Naive thymus-derived CD8-positive, alpha-beta T cell (primary cell): ENCODE results near the gene UFC1. TPM values are rescaled to one million over a fixed set of nuclear protein-coding genes. Genes with fewer than 3 reads are reported as not detected.

Experiments
- ATAC-seq, 2 donors: fragments of 150-1000 bp; cut with Tn5 transposase in 1 of 2; sonication (Bioruptor Pico), chemical (Tn5 transposase) in 1 of 2; 1 replicate in 1 of 2; 2 replicates in 1 of 2; pipeline ENCODE4 v1.10.0; 2021; ENCODE audit warnings: mild to moderate bottlenecking in 2 of 2, moderate library complexity in 2 of 2
- POLR2A ChIA-PET: fragments of 350-600 bp; sonication (Branson Sonifier 250); formaldehyde crosslinking; loops from one replicate; lab custom pipeline; 2021; ENCODE audit warnings: antibody characterized with exemption; lab: Charles Lee
- DNase-seq, 10 donors: peaks; one replicate each; pipeline versions ENCODE4 v3.0.0 to v3.0.0-alpha.2; 2020 to 2022
- H3K27ac Mint-ChIP-seq, 10 donors: one replicate each; pipeline ENCODE4 v1.8.0; 2020 to 2022; ENCODE audit warnings: mild to moderate bottlenecking in 10 of 10, mixed read lengths in 10 of 10, moderate library complexity in 4 of 10, inconsistent platforms in 1 of 10
- H3K27me3 Mint-ChIP-seq, 5 donors: one replicate each; pipeline ENCODE4 v1.8.0; 2021 to 2022; ENCODE audit warnings: mixed read lengths in 5 of 5
- H3K36me3 Mint-ChIP-seq, 3 donors: one replicate each; pipeline ENCODE4 v1.8.0; 2020 to 2022; ENCODE audit warnings: mixed read lengths in 3 of 3, mild to moderate bottlenecking in 2 of 3, inconsistent platforms in 1 of 3
- H3K4me1 Mint-ChIP-seq, 4 donors: one replicate each; pipeline ENCODE4 v1.8.0; 2021 to 2022; ENCODE audit warnings: mixed read lengths in 4 of 4
- H3K4me3 Mint-ChIP-seq, 10 donors: one replicate each; pipeline ENCODE4 v1.8.0; 2020 to 2022; ENCODE audit warnings: mild to moderate bottlenecking in 10 of 10, mixed read lengths in 10 of 10, moderate library complexity in 6 of 10, inconsistent platforms in 1 of 10
- H3K9me3 Mint-ChIP-seq, 9 donors: one replicate each; pipeline ENCODE4 v1.8.0; 2020 to 2022; ENCODE audit warnings: mixed read lengths in 9 of 9, mild to moderate bottlenecking in 3 of 9, inconsistent platforms in 1 of 9, moderate library complexity in 1 of 9
- polyA plus RNA-seq, 3 donors: library from polyadenylated mRNA; unstranded; fragments of 300-500 nt; fragmentation: Illumina TruSeq; gene quantifications; one replicate each; pipeline ENCODE4 v1.2.3, GENCODE V29; 2021
- total RNA-seq, 8 experiments: library from RNA in 2 of 8; stranded (reverse) in 2 of 8; gene quantifications; one replicate each; pipeline ENCODE4 v1.2.3 and lab custom pipeline; 2021 to 2026

UFC1 gene
- total and polyA plus RNA-seq, 5 experiments from 2014 or later = 116 to 158 (median 148) TPM

- ATAC-seq = no peak
- Mint-ChIP-seq H3K4me1 (peaks cover 32 to 73% (median 54%) of the 10 kb centered on the region in 4 donors), H3K36me3 (peaks cover 0 to 65% (median 11%) of the 10 kb centered on the region in 3 donors), H3K4me3 (no peak overlapping the region), H3K27ac (peak overlapping the region in 9 of 10 donors; percentile 10 to 93 (median 76)), H3K27me3 (no peaks in the 10 kb centered on the region), H3K9me3 (no peaks in the 10 kb centered on the region)
- no peak for DNase-seq
- POLR2A ChIA-PET = interaction anchor here (0.9 to 1.6 kb wide), 3 partner anchors 12 to 29 kb away, joined by 4 to 5 read pairs (median 4); partner anchors contain the start of gene NDUFS2
Observed at GRCh38 chr1:161172776-161173376, 19.1 kb downstream of the UFC1 start.

DNA sequence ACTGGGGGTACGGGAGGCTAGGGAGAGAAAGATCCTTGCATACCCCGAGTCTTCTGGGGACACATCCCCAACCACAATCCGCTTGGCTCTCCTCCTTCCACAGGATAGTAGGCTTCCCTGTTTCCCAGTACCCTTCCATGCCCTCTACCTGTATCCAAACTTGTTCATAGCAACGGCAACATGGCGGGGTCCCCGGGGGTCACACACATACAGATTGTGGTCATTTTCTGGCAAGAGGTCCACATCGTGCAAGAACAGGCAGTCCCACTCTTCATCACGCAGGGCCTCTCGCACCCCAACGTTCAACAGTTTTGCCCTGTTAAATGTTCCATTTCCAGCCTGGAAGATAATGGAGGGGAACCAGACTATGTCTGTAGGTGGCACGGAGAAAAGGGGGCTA is 19.9 kb downstream of the UFC1 start:
- H3K4me1 Mint-ChIP-seq = peaks cover 33 to 71% (median 54%) of the 10 kb centered on the region in 4 donors
- DNase-seq (no peak), ATAC-seq (no peak)
- peaks cover 0 to 65% (median 11%) of the 10 kb centered on the region in 3 donors for H3K36me3 Mint-ChIP-seq
- no peaks in the 10 kb centered on the region for H3K9me3 Mint-ChIP-seq
- H3K4me3 Mint-ChIP-seq = peak overlapping the region in 1 of 10 donors; percentile 34
- peak overlapping the region in 3 of 10 donors; percentile 3 to 62 (median 27) for H3K27ac Mint-ChIP-seq
- POLR2A ChIA-PET = interaction anchor here (1.5 to 1.6 kb wide), 2 partner anchors 12 to 18 kb away, joined by 4 to 5 read pairs; no protein-coding TSS in a partner anchor
- no peaks in the 10 kb centered on the region for H3K27me3 Mint-ChIP-seq

GRCh38 chr1:161174911-161175310 is 21.1 kb downstream of the UFC1 start:
- Mint-ChIP-seq H3K4me3 (peak overlapping the region in 9 of 10 donors; percentile 21 to 99 (median 40)), H3K27me3 (no peaks in the 10 kb centered on the region), H3K9me3 (no peaks in the 10 kb centered on the region), H3K4me1 (peaks cover 31 to 78% (median 58%) of the 10 kb centered on the region in 4 donors), H3K27ac (peak overlapping the region in 7 of 10 donors; percentile 9 to 100 (median 73)), H3K36me3 (peaks cover 0 to 60% (median 10%) of the 10 kb centered on the region in 3 donors)
- POLR2A ChIA-PET = interaction anchor here (0.8 to 3.0 kb wide), 2 partner anchors 27 to 49 kb away, joined by 3 to 22 read pairs; partner anchors contain the start of genes APOA2 and NDUFS2
- ATAC-seq = no peak
- no peak for DNase-seq

DNA sequence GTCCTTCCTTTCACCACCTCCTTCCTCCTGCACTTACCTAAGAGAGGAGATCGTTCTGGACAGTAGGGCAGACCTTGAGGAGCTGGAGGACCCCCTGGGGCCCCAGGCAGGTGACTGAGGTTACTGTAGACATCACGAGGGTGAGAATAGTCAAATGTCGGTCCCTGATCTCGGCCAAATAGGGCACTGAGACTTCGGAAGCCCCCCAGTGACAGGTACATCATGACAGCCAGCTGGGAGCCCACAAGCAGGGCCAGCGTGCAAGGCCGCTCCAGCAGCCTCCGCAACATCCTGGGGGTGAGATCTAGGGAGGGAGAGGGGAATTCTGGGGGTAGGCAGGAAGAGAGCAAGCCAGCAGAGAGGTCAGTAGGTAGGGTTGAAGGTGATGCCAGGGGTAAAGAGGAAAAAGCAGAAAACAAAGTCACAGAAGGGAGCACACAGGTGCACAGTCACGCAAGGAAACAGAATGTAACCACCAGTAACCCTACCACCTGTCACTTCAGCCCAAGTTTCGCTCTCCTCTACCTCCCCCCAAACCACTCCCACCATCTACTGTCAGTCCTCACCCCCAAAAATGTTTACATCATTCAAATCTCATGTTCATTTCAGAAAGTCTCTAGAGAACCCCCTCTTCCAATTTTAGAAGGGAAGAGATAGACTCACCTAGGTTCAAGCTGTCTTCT is 22.1 kb downstream of the UFC1 start:
- no peaks in the 10 kb centered on the region for H3K9me3 Mint-ChIP-seq
- peak overlapping the region; percentile 93 to 100 (median 99) for H3K4me3 Mint-ChIP-seq
- DNase-seq = no peak
- peaks cover 36 to 86% (median 67%) of the 10 kb centered on the region in 4 donors for H3K4me1 Mint-ChIP-seq
- peaks cover 0 to 55% (median 10%) of the 10 kb centered on the region in 3 donors for H3K36me3 Mint-ChIP-seq
- H3K27ac Mint-ChIP-seq = peak overlapping the region; percentile 97 to 100 (median 98)
- POLR2A ChIA-PET = interaction anchor here (0.5 to 8.7 kb wide), 15 partner anchors 9 to 559 kb away, joined by 3 to 154 read pairs (median 4); partner anchors contain the start of genes DEDD, NDUFS2, PPOX and TOMM40L
- ATAC-seq = no peak
- no peaks in the 10 kb centered on the region for H3K27me3 Mint-ChIP-seq

DNA sequence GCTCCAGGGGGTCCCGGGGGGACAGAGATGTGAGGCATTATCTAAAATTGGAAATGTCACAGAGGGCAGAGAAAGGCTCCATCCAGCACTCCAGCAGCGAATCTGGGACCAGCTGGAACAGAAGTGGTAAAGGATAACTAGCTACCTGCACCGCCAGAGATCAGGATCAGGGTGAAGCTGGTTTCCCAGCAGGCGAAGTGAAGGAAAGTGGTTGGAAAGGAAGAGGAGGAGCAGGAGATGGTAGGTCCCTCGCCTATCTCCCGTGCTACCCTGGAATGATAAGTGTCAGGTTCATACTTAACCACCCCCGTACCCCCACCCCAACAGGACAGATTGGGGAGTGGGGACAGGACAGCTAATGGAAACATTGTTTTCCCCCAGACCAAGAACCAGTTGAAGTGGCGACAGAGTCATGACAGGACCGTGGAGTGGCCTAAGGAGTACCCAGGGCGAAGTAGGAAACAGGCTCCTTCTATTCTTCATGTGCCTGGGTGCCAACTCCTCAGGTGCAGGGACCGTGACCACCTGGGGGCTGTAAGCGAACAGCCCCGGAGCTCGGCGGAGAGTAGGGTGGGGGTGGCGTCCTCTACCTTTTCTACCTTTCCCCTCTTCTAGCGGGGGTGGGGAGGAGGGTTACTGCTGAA is 22.8 kb downstream of the UFC1 start:
- POLR2A ChIA-PET = interaction anchor here (0.6 to 8.7 kb wide), 20 partner anchors 10 to 572 kb away, joined by 3 to 154 read pairs (median 4); partner anchors contain the start of genes DEDD, NDUFS2, PPOX and TOMM40L
- DNase-seq = no peak
- Mint-ChIP-seq H3K4me1 (peaks cover 36 to 86% (median 72%) of the 10 kb centered on the region in 4 donors), H3K9me3 (no peaks in the 10 kb centered on the region), H3K4me3 (peak overlapping the region; percentile 93 to 100 (median 99)), H3K36me3 (peaks cover 0 to 49% (median 10%) of the 10 kb centered on the region in 3 donors), H3K27me3 (no peaks in the 10 kb centered on the region), H3K27ac (peak overlapping the region; percentile 97 to 100 (median 98))
- no peak for ATAC-seq

GRCh38 chr1:161177112-161177935 is 23.5 kb downstream of the UFC1 start, which contains the start of gene B4GALT3:
B4GALT3 (minus strand) TSS chr1:161177507; CDS start chr1:161176060, 1,447 bp downstream.
- no peaks in the 10 kb centered on the region for H3K9me3 Mint-ChIP-seq
- peak; percentile 87 to 92 for ATAC-seq
- peak within 1 kb of the TSS; percentile 93 to 100 (median 99) for H3K4me3 Mint-ChIP-seq
- peak within 1 kb of the TSS; percentile 97 to 100 (median 98) for H3K27ac Mint-ChIP-seq
- H3K27me3 Mint-ChIP-seq = no peaks in the 10 kb centered on the region
- peaks cover 0 to 41% (median 10%) of the 10 kb centered on the region in 3 donors for H3K36me3 Mint-ChIP-seq
- peaks cover 40 to 89% (median 78%) of the 10 kb centered on the region in 4 donors for H3K4me1 Mint-ChIP-seq
- peak; percentile 85 to 98 (median 93) for DNase-seq
- POLR2A ChIA-PET = interaction anchor here (0.5 to 8.7 kb wide), 24 partner anchors 9 to 573 kb away, joined by 3 to 154 read pairs (median 4); partner anchors contain the start of genes DEDD, NDUFS2, PPOX and TOMM40L

DNA sequence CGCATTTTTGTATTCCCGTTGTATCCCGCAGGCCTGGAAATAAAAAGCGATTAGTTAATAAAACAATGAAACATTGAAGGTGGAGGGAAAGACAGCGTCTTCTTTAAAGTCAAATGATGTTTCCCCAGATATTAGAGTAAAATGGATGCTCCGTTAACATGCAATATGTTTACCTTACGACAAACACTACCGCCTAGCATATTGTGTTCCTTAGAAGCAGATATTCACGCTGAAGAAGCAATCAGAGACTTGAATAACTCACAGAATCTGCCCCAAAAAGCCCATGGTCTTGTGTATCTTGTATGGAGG is 24.1 kb downstream of the UFC1 start:
- DNase-seq = no peak
- Mint-ChIP-seq H3K27me3 (no peaks in the 10 kb centered on the region), H3K9me3 (no peaks in the 10 kb centered on the region), H3K36me3 (peaks cover 0 to 36% (median 6%) of the 10 kb centered on the region in 3 donors), H3K4me3 (peak overlapping the region; percentile 93 to 100 (median 99)), H3K4me1 (peaks cover 39 to 89% (median 80%) of the 10 kb centered on the region in 4 donors), H3K27ac (peak overlapping the region; percentile 97 to 100 (median 98))
- POLR2A ChIA-PET = interaction anchor here (0.6 to 8.7 kb wide), 12 partner anchors 8 to 223 kb away, joined by 4 to 154 read pairs (median 8); partner anchors contain the start of genes NDUFS2, PPOX, TOMM40L and UFC1
- ATAC-seq = no peak

- Mint-ChIP-seq H3K4me3 (peak overlapping the region in 4 of 10 donors; percentile 19 to 42 (median 28)), H3K27me3 (no peaks in the 10 kb centered on the region), H3K36me3 (peaks cover 0 to 17% (median 4%) of the 10 kb centered on the region in 3 donors), H3K27ac (peak overlapping the region in 8 of 10 donors; percentile 17 to 100 (median 87)), H3K4me1 (peaks cover 43 to 92% (median 86%) of the 10 kb centered on the region in 4 donors), H3K9me3 (no peaks in the 10 kb centered on the region)
- no peak for DNase-seq
- POLR2A ChIA-PET = interaction anchor here (0.6 to 8.7 kb wide), 10 partner anchors 8 to 835 kb away, joined by 3 to 154 read pairs (median 4); partner anchors contain the start of genes ADAMTS4, FCER1G, NDUFS2 and PPOX
- no peak for ATAC-seq
Observed at GRCh38 chr1:161179698-161180097, 25.9 kb downstream of the UFC1 start.

- H3K27me3 Mint-ChIP-seq = no peaks in the 10 kb centered on the region
- DNase-seq (peak in 1 of 10 donors; percentile 57), ATAC-seq (no peak)
- H3K27ac Mint-ChIP-seq = peak overlapping the region in 9 of 10 donors; percentile 61 to 100 (median 88)
- POLR2A ChIA-PET = interaction anchor here (0.7 to 8.7 kb wide), 11 partner anchors 9 to 45 kb away, joined by 3 to 154 read pairs (median 15); partner anchors contain the start of genes ADAMTS4, APOA2, NDUFS2 and PPOX
- no peaks in the 10 kb centered on the region for H3K9me3 Mint-ChIP-seq
- H3K36me3 Mint-ChIP-seq = peaks cover 0 to 9% (median 0%) of the 10 kb centered on the region in 3 donors
- peak overlapping the region in 9 of 10 donors; percentile 15 to 75 (median 42) for H3K4me3 Mint-ChIP-seq
- peaks cover 42 to 91% (median 84%) of the 10 kb centered on the region in 4 donors for H3K4me1 Mint-ChIP-seq
Observed at GRCh38 chr1:161180639-161181038, 26.9 kb downstream of the UFC1 start.

GRCh38 chr1:161182214-161182613 is 28.4 kb downstream of the UFC1 start:
- Mint-ChIP-seq H3K4me1 (peaks cover 43 to 91% (median 84%) of the 10 kb centered on the region in 4 donors), H3K36me3 (peaks cover 0 to 3% (median 0%) of the 10 kb centered on the region in 3 donors), H3K9me3 (no peaks in the 10 kb centered on the region), H3K4me3 (peak overlapping the region; percentile 50 to 97 (median 77)), H3K27ac (peak overlapping the region; percentile 90 to 100 (median 94)), H3K27me3 (no peaks in the 10 kb centered on the region)
- peak; percentile 38 to 49 for ATAC-seq
- DNase-seq = peak in 5 of 10 donors; percentile 26 to 80 (median 62)
- POLR2A ChIA-PET = interaction anchor here (0.7 to 8.7 kb wide), 22 partner anchors 8 to 535 kb away, joined by 3 to 154 read pairs (median 6); partner anchors contain the start of genes ADAMTS4, APOA2, ARHGAP30 and NDUFS2
